ENCODE measurements around the gene TC2N. TPM values are rescaled to one million over a fixed set of nuclear protein-coding genes. Genes with fewer than 3 reads are reported as not detected.

TC2N gene
- total and polyA plus RNA-seq, 9 donors: 1.9 to 8.6 (median 5.6) TPM

GRCh38 chr14:91882369-91882768 is 15.0 kb upstream of the TC2N start:
- H3K4me3 ChIP-seq (ENCODE audit: low read length): no peak overlapping the region
- 29% methylated on average over 5 of the region's 5 CpGs for WGBS (ENCODE audit: insufficient coverage)
- peaks cover 27% of the 10 kb centered on the region for H3K36me3 ChIP-seq (ENCODE audit: control insufficient read depth, insufficient read depth, low read length)
- peaks cover 26% of the 10 kb centered on the region for H3K4me1 ChIP-seq (ENCODE audit: control insufficient read depth, insufficient read depth, low read length)
- no peak for DNase-seq
- H3K9me3 ChIP-seq (replicated peaks; ENCODE audit: control insufficient read depth, low read depth, low read length): no peaks in the 10 kb centered on the region
- no peak overlapping the region for H3K27ac ChIP-seq (ENCODE audit: low read length)
- no peaks in the 10 kb centered on the region for H3K27me3 ChIP-seq (ENCODE audit: control insufficient read depth, insufficient read depth, low read length)

- Histone ChIP-seq H3K27ac (ENCODE audit: low read length) (no peak overlapping the region), H3K4me3 (ENCODE audit: low read length) (no peak overlapping the region), H3K9me3 (replicated peaks; ENCODE audit: control insufficient read depth, low read depth, low read length) (no peaks in the 10 kb centered on the region), H3K4me1 (ENCODE audit: control insufficient read depth, insufficient read depth, low read length) (peaks cover 16% of the 10 kb centered on the region), H3K36me3 (ENCODE audit: control insufficient read depth, insufficient read depth, low read length) (peaks cover 40% of the 10 kb centered on the region), H3K27me3 (ENCODE audit: control insufficient read depth, insufficient read depth, low read length) (no peaks in the 10 kb centered on the region)
- WGBS (ENCODE audit: insufficient coverage): 57% methylated on average over 5 of the region's 6 CpGs
- no peak for DNase-seq
Measured at GRCh38 chr14:91879196-91879595, 11.9 kb upstream of the TC2N start.

GRCh38 chr14:91878274-91878673 is 10.9 kb upstream of the TC2N start:
- 92% methylated on average over 5 of the region's 5 CpGs for WGBS (ENCODE audit: insufficient coverage)
- no peaks in the 10 kb centered on the region for H3K27me3 ChIP-seq (ENCODE audit: control insufficient read depth, insufficient read depth, low read length)
- peaks cover 21% of the 10 kb centered on the region for H3K4me1 ChIP-seq (ENCODE audit: control insufficient read depth, insufficient read depth, low read length)
- H3K27ac ChIP-seq (ENCODE audit: low read length): no peak overlapping the region
- peaks cover 44% of the 10 kb centered on the region for H3K36me3 ChIP-seq (ENCODE audit: control insufficient read depth, insufficient read depth, low read length)
- H3K4me3 ChIP-seq (ENCODE audit: low read length): no peak overlapping the region
- H3K9me3 ChIP-seq (replicated peaks; ENCODE audit: control insufficient read depth, low read depth, low read length): no peaks in the 10 kb centered on the region
- DNase-seq: no peak

- 77% methylated on average over 9 of the region's 13 CpGs for WGBS (ENCODE audit: insufficient coverage)
Measured at GRCh38 chr14:91877376-91877915, 10.1 kb upstream of the TC2N start.

GRCh38 chr14:91876492-91876891 is 9.2 kb upstream of the TC2N start:
- no peak overlapping the region for H3K27ac ChIP-seq (ENCODE audit: low read length)
- no peaks in the 10 kb centered on the region for H3K9me3 ChIP-seq (replicated peaks; ENCODE audit: control insufficient read depth, low read depth, low read length)
- H3K36me3 ChIP-seq (ENCODE audit: control insufficient read depth, insufficient read depth, low read length): peaks cover 42% of the 10 kb centered on the region
- H3K4me3 ChIP-seq (ENCODE audit: low read length): no peak overlapping the region
- WGBS (ENCODE audit: insufficient coverage): 100% methylated on average over 1 of the region's 6 CpGs
- H3K4me1 ChIP-seq (ENCODE audit: control insufficient read depth, insufficient read depth, low read length): peaks cover 24% of the 10 kb centered on the region
- DNase-seq: no peak
- H3K27me3 ChIP-seq (ENCODE audit: control insufficient read depth, insufficient read depth, low read length): no peaks in the 10 kb centered on the region

More at GRCh38 chr14:91877376-91877915, 10.1 kb upstream of the TC2N start:
- no peak for DNase-seq
- no peak overlapping the region for H3K27ac ChIP-seq (ENCODE audit: low read length)
- no peaks in the 10 kb centered on the region for H3K27me3 ChIP-seq (ENCODE audit: control insufficient read depth, insufficient read depth, low read length)
- H3K36me3 ChIP-seq (ENCODE audit: control insufficient read depth, insufficient read depth, low read length): peaks cover 43% of the 10 kb centered on the region
- H3K9me3 ChIP-seq (replicated peaks; ENCODE audit: control insufficient read depth, low read depth, low read length): no peaks in the 10 kb centered on the region
- H3K4me3 ChIP-seq (ENCODE audit: low read length): no peak overlapping the region
- H3K4me1 ChIP-seq (ENCODE audit: control insufficient read depth, insufficient read depth, low read length): peaks cover 20% of the 10 kb centered on the region

GRCh38 chr14:91875525-91876286 is 8.4 kb upstream of the TC2N start:
- no peaks in the 10 kb centered on the region for H3K27me3 ChIP-seq (ENCODE audit: control insufficient read depth, insufficient read depth, low read length)
- no peak for DNase-seq
- peaks cover 24% of the 10 kb centered on the region for H3K4me1 ChIP-seq (ENCODE audit: control insufficient read depth, insufficient read depth, low read length)
- no peak overlapping the region for H3K27ac ChIP-seq (ENCODE audit: low read length)
- WGBS (ENCODE audit: insufficient coverage): 79% methylated on average over 4 of the region's 9 CpGs
- no peaks in the 10 kb centered on the region for H3K9me3 ChIP-seq (replicated peaks; ENCODE audit: control insufficient read depth, low read depth, low read length)
- H3K4me3 ChIP-seq (ENCODE audit: low read length): no peak overlapping the region
- H3K36me3 ChIP-seq (ENCODE audit: control insufficient read depth, insufficient read depth, low read length): peaks cover 36% of the 10 kb centered on the region

- no peak for DNase-seq
- Histone ChIP-seq H3K27me3 (ENCODE audit: control insufficient read depth, insufficient read depth, low read length) (no peaks in the 10 kb centered on the region), H3K4me1 (ENCODE audit: control insufficient read depth, insufficient read depth, low read length) (peaks cover 24% of the 10 kb centered on the region), H3K27ac (ENCODE audit: low read length) (no peak overlapping the region), H3K36me3 (ENCODE audit: control insufficient read depth, insufficient read depth, low read length) (peaks cover 40% of the 10 kb centered on the region), H3K4me3 (ENCODE audit: low read length) (no peak overlapping the region), H3K9me3 (replicated peaks; ENCODE audit: control insufficient read depth, low read depth, low read length) (no peaks in the 10 kb centered on the region)
- WGBS (ENCODE audit: insufficient coverage): 74% methylated on average over 9 of the region's 15 CpGs
Measured at GRCh38 chr14:91873471-91874415, 6.4 kb upstream of the TC2N start.

GRCh38 chr14:91872517-91873470 is 5.5 kb upstream of the TC2N start:
- Histone ChIP-seq H3K36me3 (ENCODE audit: control insufficient read depth, insufficient read depth, low read length) (peaks cover 49% of the 10 kb centered on the region), H3K27ac (ENCODE audit: low read length) (no peak overlapping the region), H3K4me1 (ENCODE audit: control insufficient read depth, insufficient read depth, low read length) (peaks cover 24% of the 10 kb centered on the region), H3K4me3 (ENCODE audit: low read length) (no peak overlapping the region), H3K9me3 (replicated peaks; ENCODE audit: control insufficient read depth, low read depth, low read length) (no peaks in the 10 kb centered on the region), H3K27me3 (ENCODE audit: control insufficient read depth, insufficient read depth, low read length) (no peaks in the 10 kb centered on the region)
- DNase-seq: peak; percentile 75
- 49% methylated on average over 7 of the region's 15 CpGs for WGBS (ENCODE audit: insufficient coverage)

- Histone ChIP-seq H3K9me3 (replicated peaks; ENCODE audit: control insufficient read depth, low read depth, low read length) (no peaks in the 10 kb centered on the region), H3K27ac (ENCODE audit: low read length) (no peak overlapping the region), H3K4me1 (ENCODE audit: control insufficient read depth, insufficient read depth, low read length) (peaks cover 24% of the 10 kb centered on the region), H3K27me3 (ENCODE audit: control insufficient read depth, insufficient read depth, low read length) (no peaks in the 10 kb centered on the region), H3K4me3 (ENCODE audit: low read length) (no peak overlapping the region), H3K36me3 (ENCODE audit: control insufficient read depth, insufficient read depth, low read length) (peaks cover 47% of the 10 kb centered on the region)
- no peak for DNase-seq
- no CpG with 5 or more reads among the region's 3 CpGs for WGBS (ENCODE audit: insufficient coverage)
Measured at GRCh38 chr14:91872011-91872501, 4.7 kb upstream of the TC2N start.

Data from muscle of leg (tissue), 11 donors.